CD4-positive, alpha-beta T cell treated with Interleukin-10 for 1 hour (primary cell): ENCODE data around the gene ZNF474.
A peak's percentile ranks its signal among the peaks of the same experiment; 100 is the strongest.

Source experiments
- DNase-seq: peaks from one replicate; pipeline ENCODE4 v3.0.0-alpha.2; 2020

ZNF474 gene

DNA sequence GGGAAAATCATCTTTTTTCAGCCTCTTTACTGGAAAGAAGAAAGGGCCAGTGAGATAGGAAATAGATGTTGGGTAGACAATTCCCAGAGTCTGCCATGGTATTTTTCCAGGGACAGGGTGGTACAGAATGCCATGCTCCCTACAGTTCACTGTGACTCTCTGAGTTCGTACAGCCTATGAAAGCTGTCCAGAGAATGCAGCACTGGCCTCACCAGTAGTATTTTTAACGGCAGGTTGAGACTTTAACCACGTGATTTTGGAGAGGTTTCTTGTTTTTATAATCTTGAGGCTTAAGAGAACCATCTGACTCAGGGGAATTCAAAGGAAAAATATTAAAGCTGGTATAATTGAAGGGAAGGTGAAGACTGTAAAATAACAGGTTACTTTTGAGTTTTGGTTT, 10.1 kb upstream of the ZNF474 start:
- no peak for DNase-seq

DNA sequence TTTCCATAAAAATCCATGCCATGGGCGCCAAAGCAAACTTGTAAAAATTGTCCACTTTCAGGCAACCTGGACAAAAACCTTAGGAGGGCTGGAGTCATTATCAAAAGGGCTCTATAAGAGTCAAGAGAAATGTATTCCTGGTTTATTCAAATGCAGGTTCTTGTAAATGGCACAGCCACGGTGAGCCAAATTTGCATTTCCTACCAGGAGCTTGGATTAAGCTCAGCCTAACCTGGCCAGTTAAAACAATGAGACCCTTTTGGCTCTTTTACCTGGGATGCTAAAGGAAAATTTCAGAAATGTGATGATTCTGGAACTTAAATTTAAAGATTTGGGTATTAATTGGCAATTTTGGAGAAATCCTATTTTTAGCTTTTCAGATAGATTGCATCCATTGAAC, 8.9 kb upstream of the ZNF474 start:
- no peak for DNase-seq

DNA sequence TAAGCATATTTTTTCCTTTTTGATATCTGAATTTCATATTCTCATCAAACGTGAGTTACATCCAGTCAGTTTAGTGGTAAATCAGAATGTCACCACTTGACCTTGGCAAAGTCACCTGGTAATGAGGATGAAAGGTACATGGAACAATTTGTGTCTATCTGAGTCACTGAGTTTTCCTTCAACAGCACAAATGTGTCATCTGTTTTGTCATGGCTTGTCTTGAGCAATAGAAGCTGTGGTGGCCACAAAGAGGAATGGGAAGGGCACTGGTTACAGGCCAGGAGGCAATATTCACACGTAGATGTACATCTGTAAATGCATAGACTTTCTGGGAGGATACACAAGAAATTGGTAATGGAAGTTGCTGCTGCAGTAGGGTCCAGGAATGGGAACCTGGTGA, 8.4 kb upstream of the ZNF474 start:
- no peak for DNase-seq

DNA sequence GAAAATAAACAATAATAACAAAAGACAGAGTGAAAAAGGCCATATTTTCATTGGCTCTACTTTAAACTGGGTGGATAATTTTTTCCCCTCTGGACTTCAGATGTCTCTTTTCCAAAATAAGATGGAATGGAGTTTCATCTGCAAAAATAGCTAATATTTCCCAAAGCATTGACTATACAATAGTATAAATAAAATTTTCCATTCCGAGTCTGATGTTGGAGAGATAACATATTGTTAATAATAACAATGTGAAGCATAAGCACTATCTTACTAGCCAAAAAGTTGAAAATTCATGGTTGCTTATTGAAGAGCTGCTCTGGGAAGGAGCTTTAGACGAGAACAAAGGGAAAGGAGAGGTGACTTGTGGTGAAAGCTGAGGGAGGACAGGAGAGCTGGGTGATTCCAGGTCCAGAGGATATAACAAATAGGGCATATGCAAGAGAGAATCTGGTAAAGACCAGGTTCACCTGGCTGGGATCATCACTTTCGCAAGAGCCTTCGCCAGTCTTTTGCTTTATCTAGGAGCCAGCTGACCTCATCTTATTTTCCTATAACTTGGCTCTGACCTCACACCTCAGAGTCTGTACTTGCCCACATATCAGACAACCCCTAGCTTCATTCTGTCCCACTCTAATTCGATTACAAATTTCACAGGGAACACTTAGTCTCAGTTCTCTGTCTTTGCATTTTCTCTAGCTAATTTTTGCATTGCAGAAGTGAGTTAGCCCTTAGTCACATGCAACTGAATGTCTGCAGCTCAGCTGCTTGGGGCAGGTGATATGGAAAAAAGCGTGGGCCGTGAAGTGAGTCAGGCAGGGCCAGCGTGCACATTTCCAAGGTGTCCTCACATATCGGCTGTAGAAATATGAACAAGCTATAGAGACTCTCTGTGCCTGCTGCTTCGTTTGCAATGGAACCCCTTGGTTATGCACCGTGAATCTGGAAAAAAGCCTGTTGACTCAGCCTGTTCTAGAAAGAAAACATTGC, 7.6 kb upstream of the ZNF474 start:
- no peak for DNase-seq

DNA sequence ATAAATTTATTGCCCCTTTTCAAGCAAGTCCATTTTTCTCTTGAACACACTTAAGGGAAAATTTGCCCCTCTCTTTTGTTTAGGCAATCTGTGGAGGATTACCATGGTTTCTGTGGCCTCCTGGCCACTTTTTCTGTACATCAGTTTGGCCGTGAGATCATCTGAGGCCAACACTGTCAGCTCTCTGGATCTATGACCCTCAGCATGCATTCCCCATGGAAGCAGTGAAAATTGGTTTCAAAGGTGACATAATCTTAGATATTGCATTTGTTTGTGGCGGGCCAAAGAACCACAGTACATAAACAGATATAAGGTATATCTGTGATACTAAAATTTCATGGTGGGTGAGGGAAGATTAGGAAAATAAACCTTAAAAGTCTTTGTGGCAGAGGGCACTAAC, 4.6 kb upstream of the ZNF474 start:
- DNase-seq = no peak

DNA sequence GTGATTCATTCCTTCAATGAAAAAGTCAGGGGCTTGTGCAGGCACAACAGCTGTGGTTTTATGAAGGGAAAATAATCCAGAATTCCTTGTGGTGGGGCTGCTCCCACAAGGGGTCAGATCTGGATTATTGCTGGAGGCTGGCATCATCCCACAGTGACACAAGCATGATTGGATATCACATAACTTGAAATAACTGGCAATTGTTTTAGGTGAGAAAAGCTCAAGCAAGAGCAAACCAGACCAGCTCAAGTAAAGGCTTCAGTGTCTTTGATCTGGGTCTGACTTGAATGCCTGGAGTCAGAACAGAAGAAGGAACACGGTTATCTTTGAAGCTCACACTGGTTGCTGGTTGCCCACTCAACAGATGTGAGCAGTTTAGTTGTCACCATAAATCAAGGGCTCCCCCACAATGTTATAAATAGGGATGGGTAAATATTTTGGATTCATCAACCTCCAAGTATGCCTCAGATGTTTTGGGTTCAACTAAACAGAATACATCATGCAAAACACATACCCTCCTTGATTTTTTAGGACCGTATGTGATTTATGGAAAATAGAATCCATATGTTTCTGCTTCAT, 3.1 kb upstream of the ZNF474 start:
- no peak for DNase-seq

DNA sequence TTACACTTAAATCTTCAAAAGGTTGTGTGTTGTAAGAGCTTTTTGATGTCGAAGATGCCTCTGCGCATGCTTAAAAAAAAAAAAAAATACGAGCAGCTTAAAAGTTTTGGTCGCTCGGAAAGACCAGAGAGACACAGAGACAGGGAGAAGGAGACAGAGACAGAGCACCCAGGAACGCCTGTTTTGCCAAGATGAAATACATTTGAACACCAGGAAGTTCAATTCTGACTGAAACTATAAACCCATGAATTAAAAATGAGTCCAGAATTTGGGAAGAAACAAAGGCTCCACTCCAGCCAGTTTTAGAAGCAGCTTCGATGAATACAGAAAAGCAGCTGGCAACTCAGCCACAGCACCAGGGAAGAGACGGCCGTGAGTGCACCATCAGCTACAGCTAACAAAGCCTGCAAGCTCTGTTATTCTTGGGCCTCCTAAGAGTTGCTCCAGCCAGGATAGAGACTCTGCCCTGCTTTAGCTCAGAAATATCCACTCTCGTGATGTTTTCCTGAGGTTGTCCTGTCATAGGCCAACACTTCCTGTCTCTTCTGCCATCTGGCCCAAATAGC, 2.5 kb upstream of the ZNF474 start:
- no peak for DNase-seq

DNA sequence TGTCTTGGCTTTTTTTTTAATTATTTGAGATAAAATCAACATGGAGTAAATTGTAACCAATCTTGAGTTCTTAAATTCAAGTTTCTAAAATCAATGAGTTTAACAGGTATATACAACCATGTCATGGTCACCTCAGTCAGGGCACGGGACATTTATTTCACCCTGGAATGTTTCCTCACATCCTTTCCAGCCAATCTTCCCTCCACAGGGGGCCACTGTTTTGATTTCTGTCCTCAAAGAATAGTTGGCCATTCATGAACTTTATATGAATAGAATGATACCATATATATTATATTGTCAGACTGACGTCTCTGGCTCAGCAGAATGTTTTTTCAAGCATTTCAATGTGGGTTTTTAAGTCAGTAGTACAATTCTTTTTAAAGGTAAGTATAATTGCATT, 806 bp downstream of the ZNF474 start:
- DNase-seq = no peak

DNA sequence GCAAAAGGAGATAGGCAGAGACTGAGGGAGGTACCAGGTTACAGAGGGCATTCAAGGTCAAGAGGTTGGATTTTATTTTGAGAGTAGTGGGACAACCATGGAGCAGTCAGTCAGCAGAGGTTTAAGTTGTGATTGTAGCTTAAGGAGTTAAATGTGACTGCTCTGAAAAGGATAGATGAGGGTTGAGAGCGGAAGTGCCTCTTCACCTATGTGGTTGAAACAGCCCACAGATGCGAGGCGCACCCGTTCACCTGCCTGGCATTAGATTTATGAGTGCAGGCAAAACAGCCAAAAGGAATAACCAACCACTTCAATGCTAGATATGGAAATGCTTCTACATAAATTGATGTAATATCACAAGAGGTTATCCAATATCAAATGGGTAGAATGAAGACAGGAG, 8.4 kb downstream of the ZNF474 start:
- DNase-seq = peak; percentile 13

DNA sequence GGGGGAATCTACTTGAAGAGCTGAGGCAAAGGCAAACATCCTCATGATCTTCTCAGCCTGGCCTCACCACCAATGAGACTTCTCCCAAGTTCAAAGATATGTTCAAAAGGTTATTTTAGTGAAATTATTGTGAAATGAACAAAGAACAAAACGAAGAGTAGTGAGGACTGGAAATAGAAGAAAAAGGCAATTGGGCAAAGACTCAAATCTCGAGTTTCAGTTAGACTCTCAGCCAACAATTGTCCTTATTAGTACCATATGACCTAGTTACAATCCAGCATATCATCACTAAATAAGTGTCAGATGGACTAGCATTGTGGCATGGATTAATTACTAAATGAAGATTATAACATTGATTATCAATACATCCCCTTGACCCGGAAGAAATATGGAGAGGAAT, 9.0 kb downstream of the ZNF474 start:
- no peak for DNase-seq

DNA sequence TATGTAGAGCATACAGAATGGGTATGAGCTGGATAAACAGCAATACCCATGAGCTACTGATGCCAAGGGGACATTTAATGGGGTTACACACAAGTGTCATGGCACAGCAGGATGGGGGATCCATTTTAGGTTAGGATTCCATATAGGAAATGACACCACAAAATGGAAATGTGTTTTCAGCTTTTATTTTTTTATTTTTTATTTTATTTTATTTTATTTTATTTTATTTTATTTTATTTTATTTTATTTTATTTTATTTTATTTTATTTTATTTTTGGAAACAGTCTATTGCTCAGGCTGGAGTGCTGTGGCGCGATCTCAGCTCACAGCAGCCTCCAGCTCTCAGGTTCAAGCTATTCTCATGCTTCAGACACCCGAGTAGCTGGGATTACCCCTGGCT, 11.6 kb downstream of the ZNF474 start:
- DNase-seq = no peak

DNA sequence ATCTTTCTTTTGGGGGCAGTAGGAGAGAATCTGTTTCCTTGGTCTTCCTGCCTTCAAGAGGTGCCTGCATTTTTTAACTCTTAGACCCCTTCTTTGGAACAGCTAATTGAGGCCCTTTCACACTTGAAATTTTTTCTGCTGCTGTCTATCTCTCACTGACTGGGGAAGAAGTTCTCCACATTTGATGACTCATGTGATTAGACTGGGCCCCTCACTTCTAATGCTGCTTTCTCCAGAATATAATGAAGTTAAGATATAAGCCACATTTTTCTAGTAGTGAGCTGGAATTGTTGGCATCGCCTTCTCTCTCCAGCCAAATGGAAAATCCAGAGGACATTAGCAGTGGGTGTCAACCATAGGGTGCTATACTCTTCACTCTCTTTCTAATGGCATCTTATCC, 12.4 kb downstream of the ZNF474 start:
- DNase-seq = no peak

DNA sequence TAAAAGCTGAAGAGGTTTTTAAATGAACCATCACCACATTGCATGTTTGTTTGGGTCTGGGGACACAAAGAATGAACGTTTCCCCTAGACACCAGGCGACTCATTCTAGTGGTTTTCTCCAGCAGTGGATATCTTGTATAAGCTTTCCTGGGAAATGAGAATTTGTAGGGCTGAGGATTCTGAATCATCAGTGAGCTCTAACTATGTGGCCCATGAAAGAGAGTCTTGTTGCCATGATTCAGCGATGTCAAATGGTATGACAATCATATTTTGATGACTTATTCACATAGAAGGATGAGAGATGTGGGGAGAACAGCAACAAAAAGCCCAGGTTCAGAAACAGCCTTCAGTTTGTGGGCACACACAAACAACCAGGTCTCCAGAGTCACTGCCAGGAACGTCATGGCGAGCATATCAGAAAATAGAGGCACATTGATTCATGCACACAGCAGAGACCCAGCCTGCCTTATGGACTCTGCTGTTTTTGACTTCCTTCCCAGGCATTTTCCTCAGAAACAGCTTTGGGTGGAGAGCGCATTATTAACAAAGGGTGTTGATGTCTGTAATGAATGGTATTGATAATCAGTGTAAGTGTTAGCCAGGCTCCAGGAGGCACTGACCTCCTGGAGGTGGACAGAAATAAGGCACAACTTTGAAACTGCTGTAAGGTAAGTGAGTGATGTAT, 13.3 kb downstream of the ZNF474 start:
- no peak for DNase-seq

DNA sequence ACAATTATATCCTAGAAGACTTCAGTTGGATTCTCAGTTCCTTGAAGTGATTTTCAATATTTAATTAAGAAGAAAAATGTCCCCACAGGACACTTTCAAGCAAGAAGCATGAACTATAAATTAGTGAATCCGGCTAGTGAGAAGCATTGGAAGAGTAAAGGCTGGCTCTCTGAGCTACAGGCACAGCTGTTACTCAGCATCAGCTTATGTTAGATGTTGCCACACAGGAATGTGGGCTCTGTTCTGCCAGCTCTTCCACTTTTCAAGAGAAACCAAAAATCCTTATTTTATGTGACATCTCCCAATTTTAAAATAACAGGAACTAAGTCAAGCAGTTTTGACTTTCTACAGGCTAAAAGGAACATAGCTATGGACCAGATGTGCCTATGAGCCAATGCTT, 14.9 kb downstream of the ZNF474 start:
- no peak for DNase-seq

DNA sequence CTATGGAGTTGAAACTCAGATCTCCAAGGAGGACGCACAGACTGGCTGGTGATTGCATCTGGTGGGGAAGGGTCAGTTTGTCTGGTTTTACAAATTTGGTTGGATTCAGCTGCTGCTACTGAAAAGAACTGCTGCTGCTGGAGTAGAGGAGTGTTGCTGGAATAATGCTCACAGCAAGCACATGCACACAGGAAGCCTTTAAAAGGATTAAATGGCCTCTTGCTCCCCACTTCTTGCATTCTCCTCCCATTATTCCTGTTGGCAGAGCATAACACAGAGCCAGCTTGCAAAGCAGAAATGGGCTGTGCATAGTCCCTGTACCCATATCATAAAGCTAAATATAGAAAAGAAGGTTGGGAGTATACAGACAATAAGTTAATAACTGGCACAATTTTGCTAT, 16.6 kb downstream of the ZNF474 start:
- no peak for DNase-seq

DNA sequence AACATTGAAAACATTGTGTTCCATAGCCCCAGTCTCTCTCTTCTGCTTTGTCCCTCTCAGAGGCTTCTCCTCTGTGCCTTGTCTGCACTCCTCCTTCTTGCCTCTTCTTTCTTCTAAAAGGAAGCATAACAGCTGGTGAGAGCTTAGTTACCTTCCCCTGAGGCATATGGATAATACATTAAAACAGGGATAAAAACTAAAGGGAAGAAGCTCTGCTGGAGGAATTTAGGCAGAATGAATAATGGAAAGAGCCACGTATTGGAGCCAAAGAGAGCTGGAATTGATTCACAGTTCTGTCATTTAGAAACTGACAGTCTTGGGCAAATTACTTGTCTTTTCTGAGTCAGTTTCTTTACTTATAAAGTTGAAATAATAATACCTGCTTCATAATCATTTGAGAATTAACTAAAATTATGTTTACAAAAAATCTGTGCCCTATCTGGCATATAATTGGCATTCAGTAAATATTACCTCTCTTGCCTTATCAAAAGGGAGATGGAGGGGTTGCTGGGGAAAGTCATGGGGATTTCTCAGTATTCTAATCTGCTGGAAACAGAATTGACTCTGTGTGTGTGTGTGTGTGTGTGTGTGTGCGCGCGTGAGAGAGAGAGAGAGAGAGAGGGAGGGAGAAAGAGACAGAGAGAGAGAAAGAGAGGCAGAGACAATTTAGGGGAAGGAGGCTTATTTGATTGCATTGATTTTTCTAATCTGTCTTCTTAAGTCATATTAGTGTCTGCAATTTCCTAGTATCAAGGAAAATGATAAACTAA, 20.2 kb downstream of the ZNF474 start:
- DNase-seq = no peak

DNA sequence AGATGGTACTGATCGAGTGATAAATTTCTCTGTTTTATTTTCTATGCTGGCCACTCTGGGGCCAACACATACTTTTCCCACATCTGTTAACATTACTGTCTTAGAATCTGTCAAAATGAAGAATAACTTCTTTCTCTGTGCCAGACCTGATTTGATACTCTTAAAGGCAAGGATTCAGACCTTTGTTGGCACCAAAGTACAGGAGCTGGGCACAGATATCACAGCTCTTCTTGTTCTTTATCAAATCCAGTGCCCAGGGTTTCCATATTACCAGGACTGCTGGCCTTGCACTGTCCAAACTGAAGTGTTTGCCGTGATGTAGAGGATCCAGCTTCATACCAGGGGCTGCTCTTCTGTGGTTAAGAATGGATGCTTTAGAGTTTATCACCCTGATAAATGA, 20.9 kb downstream of the ZNF474 start:
- DNase-seq = no peak

DNA sequence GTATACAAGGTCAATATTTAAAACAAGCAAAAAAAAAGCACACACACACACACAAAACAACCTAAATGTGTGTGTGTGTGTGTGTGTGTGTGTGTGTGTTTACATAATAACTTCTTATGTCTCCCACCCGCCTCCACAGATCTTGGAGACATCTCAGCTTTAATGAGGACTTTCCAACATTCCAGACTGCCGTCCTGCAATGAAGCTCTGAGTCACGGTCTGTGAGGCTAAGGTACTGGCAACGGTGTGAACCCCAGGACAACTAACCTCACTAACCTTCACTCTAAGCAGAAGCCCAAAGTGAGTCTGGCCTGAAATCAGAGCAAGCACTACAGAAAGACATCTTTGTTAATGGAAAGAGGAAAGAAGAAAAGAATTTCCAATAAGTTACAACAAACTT, 22.3 kb downstream of the ZNF474 start:
- DNase-seq = no peak

DNA sequence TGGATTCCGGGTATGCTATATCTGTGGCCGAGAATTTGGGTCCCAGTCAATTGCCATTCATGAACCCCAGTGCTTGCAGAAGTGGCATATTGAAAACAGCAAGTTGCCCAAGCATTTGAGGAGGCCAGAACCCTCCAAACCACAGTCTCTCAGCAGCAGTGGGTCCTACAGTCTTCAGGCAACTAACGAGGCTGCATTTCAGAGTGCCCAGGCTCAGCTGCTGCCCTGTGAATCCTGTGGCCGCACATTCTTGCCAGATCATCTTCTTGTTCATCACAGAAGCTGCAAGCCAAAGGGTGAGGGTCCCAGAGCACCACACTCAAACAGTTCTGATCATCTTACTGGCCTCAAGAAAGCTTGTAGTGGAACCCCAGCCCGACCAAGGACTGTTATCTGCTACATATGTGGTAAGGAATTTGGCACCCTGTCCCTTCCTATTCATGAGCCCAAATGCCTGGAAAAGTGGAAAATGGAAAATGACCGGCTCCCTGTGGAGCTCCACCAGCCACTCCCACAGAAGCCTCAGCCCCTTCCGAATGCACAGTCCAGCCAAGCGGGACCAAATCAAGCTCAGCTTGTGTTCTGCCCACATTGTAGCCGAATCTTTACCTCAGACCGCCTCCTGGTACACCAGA, 23.0 kb downstream of the ZNF474 start:
- no peak for DNase-seq

DNA sequence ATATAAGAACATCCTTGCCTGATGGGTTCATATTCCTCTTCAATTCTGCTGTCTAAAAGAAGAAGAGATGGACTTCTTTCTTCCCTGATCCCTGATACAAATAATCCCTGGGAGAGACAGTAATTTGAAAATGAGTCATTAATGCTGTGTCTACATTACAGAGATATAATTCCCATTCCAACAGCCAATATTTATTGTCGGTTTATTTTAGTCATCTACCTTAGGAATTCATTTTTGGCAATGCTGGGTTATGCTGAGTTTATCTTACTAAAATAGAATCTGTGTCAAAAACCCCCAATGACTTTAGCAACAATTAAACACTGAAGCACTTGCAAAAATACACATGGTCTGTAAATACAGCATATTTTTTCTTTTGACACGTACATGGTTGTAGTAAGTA, 23.9 kb downstream of the ZNF474 start:
- no peak for DNase-seq

DNA sequence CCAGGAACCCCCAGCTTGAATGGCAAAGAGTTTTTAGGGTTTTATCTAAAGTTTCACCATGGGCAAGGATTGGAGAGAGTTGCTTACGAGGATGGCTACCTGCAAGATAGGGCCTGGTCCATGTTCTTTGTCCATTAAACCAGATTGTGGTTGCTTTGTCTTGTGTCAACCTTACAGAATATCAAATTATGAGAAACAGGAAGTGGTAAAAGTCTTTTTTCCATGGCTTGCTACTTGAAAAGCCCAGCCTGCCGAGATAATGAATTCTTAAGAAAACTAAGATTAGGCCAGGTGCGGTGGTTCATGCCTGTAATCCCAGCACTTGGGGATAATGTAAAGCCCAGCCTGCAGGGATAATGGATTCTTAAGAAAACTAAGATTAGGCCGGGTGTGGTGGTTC, 24.4 kb downstream of the ZNF474 start:
- no peak for DNase-seq

DNA sequence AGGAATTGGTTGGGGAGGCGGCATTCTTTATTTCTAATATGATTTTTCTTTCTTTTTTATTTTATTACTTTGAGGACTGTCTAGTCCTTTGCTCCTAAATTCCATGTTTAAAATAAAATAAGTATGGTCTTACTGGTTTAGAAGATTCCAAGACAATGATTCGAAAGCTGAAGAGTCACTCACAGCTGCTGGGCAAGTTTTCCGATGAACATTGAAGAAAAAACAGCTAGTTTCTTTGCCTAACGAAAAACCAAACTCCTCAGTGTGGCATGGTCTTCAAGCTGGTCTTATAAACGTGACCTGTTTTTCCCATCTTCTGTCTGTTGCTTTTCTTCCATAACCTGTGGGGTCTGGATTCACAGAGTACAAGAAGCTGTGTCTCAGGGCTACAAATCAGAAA, 25.1 kb downstream of the ZNF474 start:
- no peak for DNase-seq
